D721Med (cell line): ENCODE results near the gene RARA.

Experiments used
- DNase-seq: peaks from one replicate; pipeline ENCODE4 v3.0.0; 2011; ENCODE audit warnings: low spot score; ENCODE audit not compliant: insufficient read length
- FAIRE-seq: peaks from 2 replicates; lab custom pipeline; 2011; peaks lifted over from hg19 to GRCh38; lab: Jason Lieb, UNC
- CTCF ChIP-seq: IDR thresholded peaks from 2 replicates; pipeline ENCODE4 v1.5.1; 2012; ENCODE audit warnings: mild to moderate bottlenecking, control low read depth; ENCODE audit not compliant: insufficient read depth; ENCODE audit errors: missing control alignments

RARA gene

GRCh38 chr17:40312893-40313667 is 4.1 kb downstream of the RARA start:
- DNase-seq (no peak), FAIRE-seq (no peak)
- TF ChIP-seq CTCF: no peak

GRCh38 chr17:40313668-40314583 is 4.9 kb downstream of the RARA start:
- DNase-seq (no peak), FAIRE-seq (no peak)
- no peak for TF ChIP-seq CTCF

DNA sequence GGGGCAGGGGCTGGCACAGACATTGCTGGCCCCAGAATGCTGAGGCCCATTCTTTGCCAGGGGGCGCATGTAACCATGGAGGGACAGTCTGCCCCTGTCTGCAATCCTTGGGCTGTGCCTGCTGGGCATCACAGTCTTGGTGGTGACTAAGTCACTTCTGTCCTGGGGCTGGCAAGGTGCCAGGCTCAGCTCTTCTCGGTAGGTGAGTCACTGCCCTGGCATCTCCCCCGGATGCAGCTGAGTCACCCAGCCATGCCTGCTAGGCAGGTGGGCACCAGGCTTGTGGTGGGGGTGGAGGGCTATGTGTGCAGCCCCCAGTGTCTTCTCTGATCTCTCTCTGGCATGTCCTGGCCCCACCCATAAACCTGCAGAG is 5.6 kb downstream of the RARA start:
- DNase-seq (no peak), FAIRE-seq (no peak)
- TF ChIP-seq CTCF: no peak

GRCh38 chr17:40315206-40315605 is 6.2 kb downstream of the RARA start:
- no peak for TF ChIP-seq CTCF
- FAIRE-seq (no peak), DNase-seq (no peak)

DNA sequence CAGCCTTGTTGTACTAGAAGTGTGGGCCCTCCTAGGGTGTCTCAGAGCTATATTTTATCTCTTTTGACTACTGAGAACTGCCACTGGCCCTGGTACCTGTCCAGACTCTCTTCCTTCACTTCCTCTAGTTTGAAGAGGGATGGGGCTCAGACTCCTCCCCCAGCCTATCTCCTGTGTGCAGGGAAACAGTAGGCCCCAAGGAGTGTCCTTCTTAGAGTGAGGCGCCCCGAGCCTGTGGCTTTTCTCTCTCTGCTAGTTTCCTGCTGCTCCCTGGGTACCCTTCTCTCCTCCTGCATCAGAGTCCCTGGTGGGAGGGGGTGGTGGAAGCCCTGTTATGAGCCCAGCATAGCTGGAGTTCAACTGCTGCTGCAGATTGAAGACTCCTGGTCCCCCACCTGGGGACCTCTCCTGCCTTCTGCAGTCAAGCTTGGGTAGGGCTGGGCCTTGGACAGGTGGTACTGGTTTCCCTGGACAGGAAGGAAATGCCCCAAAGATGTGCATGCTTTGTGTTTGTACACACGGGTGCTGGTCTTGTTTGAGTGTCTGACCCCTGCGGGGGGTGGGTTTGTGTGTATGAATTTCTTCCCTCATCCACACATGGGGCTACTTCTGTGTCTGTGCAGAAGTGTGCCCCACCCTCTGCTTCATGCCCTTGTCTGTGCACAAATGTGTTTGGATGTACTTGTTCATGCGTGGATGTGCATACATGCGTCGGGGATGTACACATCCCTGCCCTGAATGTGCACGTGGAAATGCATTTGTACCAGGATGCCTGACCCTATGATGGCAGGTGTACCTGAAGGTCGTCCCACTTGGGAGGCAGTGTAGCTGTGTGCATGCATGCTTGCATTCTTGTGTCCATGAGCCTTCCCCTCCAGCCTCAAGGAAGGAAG is 6.9 kb downstream of the RARA start:
- no peak for TF ChIP-seq CTCF
- no peak for DNase-seq
- no peak for FAIRE-seq

DNA sequence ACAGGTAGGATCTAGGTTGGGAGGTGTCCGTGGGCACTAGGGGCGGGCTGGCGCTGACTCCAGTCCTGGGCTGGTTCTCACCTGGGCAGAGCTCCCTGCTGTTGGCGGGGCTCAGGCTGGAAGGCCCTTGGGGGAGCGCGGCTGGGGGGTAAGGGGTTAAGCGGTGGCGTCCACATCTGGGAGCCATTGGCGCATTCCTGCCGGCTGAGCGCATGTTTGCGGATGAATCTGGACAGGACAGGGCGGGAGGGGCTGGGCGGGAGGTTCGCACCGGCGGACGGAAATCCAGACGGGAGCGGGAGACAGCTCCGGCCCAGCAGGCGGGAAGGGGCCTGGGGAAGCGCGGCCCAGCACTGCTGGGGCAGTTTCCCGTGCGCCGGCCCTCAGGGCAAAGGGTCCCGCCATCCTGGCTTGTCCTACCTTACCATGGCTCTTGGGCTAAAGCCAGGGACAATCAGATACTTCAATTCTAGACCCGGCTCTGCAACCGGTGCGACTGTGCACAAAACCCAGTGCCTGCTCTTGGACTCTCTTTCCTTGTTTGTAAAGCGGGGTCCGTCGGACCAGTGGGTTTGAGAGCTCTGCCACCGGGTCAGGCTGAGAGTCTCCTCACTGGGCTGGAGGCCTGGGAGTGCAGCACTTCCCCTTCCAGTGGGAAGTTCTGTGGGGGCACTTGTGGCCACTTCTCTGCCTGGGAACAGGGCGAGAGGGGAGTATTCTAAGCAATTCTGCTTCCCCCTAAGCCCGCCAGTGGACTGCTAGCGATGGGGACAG is 7.8 kb downstream of the RARA start:
- no peak for TF ChIP-seq CTCF
- FAIRE-seq (no peak), DNase-seq (no peak)
